Stimulated activated naive CD8-positive, alpha-beta T cell treated with anti-CD3 and anti-CD28 coated beads, Interleukin-15, Interleukin-2, amounts not matched to agents 100 U/mL and 50 U/mL, for 24 hours (primary cell): Measurements from ENCODE around the gene SOX6.
"Not testable (repeated sequence)": the region's sequence is repeated elsewhere in the genome, so short reads cannot be mapped to it uniquely, and the experiment has no call there.

Experiments used
- ATAC-seq: fragments of 150-1000 bp; cut with Tn5 transposase; one replicate; pipeline ENCODE4 v1.10.0; 2021
- DNase-seq: peaks from one replicate; pipeline ENCODE4 v3.0.0; 2021

Gene SOX6

GRCh38 chr11:16356057-16356760 is at the start of gene SOX6:
TSS of gene SOX6 (minus strand) at chr11:16356546. CDS start at chr11:16341248, 15,298 bp downstream.
- ATAC-seq = no peak
- no peak for DNase-seq

DNA sequence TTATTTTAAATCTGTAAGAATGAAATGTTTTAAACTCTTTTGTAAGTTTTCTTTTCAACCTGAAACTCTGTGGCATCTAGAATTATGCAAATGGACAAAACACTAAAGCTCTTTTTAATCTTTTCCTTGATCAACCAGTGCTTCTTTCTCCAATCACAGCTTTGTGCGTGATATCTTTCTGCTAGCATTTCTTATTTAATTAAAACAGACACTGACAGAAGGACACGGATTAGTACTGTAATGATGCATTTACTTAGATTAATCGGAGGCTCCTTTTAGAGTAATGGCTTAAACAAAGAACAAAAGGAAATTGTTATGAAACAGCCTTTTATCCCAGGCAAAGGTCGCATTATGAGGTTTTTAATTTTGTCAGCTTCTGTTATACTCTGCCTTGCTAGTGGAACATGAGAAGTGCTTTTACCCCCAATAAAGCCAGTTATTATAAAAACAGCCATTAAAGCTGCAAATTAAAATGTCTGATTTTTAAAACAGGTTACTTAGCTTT is 48.5 kb upstream of the SOX6 start:
- ATAC-seq = no peak
- DNase-seq = no peak

DNA sequence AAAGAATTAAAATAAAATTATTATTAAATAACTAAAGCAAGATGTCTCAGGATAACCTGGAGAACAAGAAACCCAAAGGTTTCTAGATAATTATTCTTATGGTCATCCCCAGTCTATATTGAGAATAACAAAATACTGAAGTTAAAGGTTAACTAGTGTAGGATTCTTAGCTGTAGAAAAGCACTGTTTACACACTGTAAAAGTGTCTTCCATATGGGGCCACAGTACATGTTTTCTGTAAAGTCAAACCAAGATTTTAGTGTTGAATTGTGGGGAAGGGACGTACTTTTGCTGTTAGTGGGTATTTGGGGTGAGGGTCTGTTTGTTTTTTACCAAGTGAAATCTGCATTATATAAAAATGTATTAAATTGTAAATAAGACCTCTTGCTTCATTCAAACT is 47.5 kb upstream of the SOX6 start:
- no peak for ATAC-seq
- DNase-seq = no peak

DNA sequence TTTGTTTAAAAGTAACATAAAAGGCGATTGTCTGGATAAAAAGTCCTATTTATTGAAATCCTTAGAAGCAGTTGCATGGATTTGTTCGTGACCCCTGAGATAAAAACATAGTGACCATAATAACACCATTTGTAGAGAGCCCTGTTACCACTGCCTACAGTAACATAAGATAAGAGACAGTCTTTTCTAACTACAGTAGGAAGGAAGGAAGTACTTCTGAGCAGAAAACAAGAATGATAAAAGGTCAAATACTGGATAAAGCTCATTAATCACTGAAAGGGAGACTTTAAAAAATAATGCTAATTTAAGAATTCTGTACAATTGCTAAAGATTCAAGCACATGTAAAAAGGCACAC is 47.1 kb upstream of the SOX6 start:
- no peak for ATAC-seq
- no peak for DNase-seq

- ATAC-seq = no peak
- DNase-seq = no peak
Measured at GRCh38 chr11:16402654-16403447, 46.5 kb upstream of the SOX6 start.

DNA sequence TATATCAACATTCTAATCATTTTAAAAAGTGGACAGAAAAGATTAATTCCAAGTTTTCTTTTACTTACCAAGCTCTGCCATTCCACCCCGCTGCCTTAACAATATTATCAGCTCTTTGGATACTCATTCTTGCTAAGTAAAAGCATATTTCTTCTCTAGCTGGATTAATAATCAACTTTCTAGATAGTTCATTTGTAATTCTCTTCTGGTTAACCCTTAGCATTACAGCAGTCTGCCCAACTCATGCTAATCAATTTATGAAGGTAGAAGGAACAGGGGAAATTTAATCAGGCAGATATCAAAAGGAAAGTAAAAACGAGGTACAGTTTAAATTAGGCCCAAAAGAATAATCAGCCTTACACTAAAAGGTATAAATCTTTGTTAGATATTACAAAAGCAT is 41.0 kb upstream of the SOX6 start:
- ATAC-seq = no peak
- no peak for DNase-seq

GRCh38 chr11:16395601-16396000 is 39.3 kb upstream of the SOX6 start:
- ATAC-seq (no peak), DNase-seq (no peak)

GRCh38 chr11:16394947-16395346 is 38.6 kb upstream of the SOX6 start:
- DNase-seq = no peak
- ATAC-seq = no peak

- ATAC-seq = no peak
- DNase-seq = no peak
Measured at GRCh38 chr11:16393340-16393739, 37.0 kb upstream of the SOX6 start.

GRCh38 chr11:16392616-16393015 is 36.3 kb upstream of the SOX6 start:
- DNase-seq (no peak), ATAC-seq (no peak)

GRCh38 chr11:16390826-16391225 is 34.5 kb upstream of the SOX6 start:
- not testable (repeated sequence) for ATAC-seq, DNase-seq

- DNase-seq = no peak
Measured at GRCh38 chr11:16385099-16385498, 28.8 kb upstream of the SOX6 start.

DNA sequence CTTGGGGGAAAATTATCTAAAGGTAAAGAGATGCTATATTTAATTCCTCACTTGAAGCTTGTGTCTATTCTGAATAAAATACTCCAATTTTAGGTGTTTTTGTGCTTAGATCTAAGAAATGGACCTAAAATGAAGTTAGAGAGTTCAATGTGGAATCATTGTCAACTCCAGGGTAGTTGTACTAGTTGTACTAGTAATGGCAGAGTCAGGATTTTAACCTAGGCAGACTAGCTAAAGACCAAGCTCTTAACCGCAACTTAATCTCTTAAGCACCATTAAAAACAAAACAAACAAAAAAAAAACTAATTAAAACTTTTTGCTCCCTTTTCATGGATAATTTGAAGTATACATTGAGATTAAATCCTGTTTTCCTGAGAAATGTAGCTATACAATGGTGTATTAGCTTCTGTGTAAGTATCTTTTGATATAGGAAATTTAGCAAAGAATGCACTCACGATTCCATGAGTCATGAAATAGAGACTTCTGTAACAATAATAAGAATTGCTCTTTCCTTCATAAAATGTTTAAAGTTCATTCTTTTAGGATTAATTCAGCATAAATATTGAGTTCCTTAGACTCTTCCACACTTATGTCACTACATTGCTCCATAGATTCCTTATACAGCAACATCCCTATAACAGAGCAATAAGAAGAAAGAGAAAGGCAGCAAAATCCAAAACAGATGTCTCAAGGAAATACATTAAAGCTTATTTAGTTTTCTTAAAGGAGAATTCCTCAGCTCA is 26.5 kb upstream of the SOX6 start:
- ATAC-seq = no peak
- no peak for DNase-seq

More at GRCh38 chr11:16385099-16385498, 28.8 kb upstream of the SOX6 start:
- ATAC-seq = no peak

DNA sequence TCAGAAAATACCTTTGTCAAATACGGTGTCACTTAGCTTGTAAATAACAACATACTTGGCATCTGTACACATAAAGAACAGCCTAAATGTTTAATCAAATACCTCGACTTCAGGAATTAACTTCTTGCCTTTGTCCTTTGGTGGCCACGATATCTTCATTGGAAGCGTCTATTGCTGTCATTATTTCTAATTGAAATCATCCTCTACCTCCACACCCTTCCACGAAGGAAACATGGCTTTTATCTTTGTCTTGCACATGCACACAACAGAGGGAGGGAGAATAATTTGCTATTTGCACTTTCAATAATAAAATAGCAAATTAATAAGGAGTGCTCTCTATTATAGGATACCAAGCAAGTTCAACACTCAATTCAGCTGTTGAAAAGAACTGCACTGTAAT is 25.8 kb upstream of the SOX6 start:
- DNase-seq (no peak), ATAC-seq (no peak)

DNA sequence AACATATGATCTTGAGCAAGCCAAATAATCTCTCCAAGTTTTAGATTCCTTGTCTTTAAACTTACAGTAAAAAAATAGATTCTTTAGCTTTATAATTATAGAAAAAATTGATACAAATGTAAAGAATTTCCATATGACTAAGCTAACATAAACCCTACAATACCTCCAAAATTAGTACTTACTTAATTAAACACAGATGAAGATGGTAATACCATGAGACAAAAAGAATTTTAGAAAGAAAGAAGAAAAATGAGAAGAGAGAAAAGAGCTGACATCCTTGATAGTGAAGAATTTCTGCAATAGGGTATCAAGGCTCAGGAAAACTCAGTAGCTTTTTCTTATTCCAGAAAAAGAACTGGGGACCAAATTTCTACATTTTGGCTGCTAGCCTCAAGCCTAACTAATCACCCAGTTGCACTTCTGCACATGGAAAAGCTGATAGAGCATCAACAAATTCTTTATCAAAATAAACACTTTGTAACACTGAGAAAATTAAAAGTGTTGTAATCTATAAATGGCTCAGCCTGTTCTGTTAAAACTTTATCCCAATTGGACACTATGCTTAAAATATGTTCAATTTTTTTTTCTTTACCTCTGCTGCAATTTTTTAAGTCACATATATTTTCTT is 24.7 kb upstream of the SOX6 start:
- no peak for DNase-seq
- no peak for ATAC-seq

- no peak for DNase-seq
Measured at GRCh38 chr11:16378906-16379305, 22.6 kb upstream of the SOX6 start.

GRCh38 chr11:16377746-16378145 is 21.4 kb upstream of the SOX6 start:
- DNase-seq = no peak
- no peak for ATAC-seq

More at GRCh38 chr11:16378906-16379305, 22.6 kb upstream of the SOX6 start:
- ATAC-seq = no peak

GRCh38 chr11:16375664-16376063 is 19.3 kb upstream of the SOX6 start:
- ATAC-seq, DNase-seq: not testable (repeated sequence)

GRCh38 chr11:16373768-16374167 is 17.4 kb upstream of the SOX6 start:
- no peak for ATAC-seq
- DNase-seq = no peak

- DNase-seq (no peak), ATAC-seq (no peak)
Measured at GRCh38 chr11:16372355-16372754, 16.0 kb upstream of the SOX6 start.

DNA sequence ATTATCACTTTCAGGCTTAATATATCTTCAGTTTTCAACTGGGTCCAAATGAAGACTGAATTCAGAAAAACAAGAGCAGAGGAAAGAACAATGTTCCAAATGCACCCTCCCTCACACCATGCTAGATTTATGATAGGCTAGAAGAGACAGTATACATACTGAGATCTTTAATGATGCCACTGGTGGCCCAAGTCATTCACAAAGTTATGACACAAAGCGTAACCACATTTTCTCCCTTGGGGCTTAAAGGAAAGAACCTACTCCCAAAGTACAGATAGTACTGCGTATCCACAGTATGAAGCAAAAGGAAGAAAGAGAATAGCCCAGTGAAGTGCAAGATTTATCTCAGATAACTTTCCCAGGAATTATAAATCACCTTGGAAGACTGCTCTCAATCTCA is 10.9 kb upstream of the SOX6 start:
- ATAC-seq (no peak), DNase-seq (no peak)

DNA sequence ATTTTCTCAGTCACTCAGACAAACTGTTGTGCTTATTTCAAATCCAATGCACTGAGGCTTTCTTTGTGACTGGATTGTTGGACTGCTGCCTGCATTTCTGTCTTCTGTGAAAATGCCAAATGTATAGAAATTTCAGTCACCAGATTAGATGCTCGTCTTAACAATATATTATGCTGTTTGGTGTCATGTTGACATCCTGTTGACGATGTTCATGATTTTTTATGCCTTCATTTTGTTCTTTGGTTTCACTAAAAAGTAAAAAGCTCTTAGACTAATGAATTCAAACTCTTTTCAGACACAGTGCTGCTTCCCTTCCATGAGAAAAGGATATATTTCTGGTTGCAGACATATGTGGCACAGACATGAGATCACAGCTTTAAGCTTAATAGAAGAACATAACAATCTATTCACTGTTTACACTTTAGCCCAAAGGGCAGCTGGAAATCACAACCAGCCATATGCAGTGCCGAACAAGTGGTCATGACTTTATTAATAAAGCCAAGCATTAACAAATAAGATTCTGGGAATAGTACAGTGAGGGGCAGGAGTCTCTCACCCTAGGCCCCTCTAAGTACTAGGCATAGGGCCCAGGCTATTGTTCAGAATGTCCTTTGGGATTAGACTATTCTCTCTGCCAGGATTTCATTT is 9.4 kb upstream of the SOX6 start:
- DNase-seq (no peak), ATAC-seq (no peak)
